ENCODE measurements around the gene RBM33.

Gene RBM33

DNA sequence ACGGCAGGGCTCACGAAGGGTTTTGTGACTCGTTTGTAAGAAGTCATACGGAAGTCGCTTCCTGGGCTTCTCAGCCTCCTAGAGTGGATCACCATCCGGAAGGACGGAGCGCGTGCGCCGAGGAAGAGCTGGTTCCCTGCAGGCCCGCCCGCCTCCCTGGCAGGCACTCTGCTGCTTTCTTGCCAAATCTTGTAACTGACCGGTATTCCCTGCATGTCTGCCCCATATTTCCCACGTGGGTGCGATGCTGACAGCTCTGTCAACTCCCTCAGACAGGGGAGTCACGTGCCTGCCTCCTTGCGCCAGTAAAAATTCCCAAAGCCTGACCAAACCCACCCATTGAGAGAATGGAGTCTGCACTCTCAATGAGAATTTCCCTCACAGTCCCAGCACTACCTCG lies 155.1 kb downstream of the RBM33 start:
- Histone ChIP-seq H3K9me3 (ENCODE audit: control insufficient read depth, insufficient read depth, low read depth, low read length) (no peaks in the 10 kb centered on the region), H3K4me3 (ENCODE audit: low read depth, low read length) (no peak overlapping the region), H3K36me3 (ENCODE audit: control insufficient read depth in 2 of 2, insufficient read depth in 1 of 2, low read length in 2 of 2) (no peaks in the 10 kb centered on the region), H3K27ac (ENCODE audit: extremely low read depth, low read depth, low read length) (no peak overlapping the region), H3K4me1 (ENCODE audit: control insufficient read depth, insufficient read depth, low read length) (peaks cover 3% of the 10 kb centered on the region; the same call in 1 of the 2 replicates)
- ChIA-PET CTCF (interaction anchor here (0.6 kb wide), 1 partner anchor 22 kb away, joined by 3 read pairs; no protein-coding TSS in a partner anchor), POLR2A (no interaction called here)
- TF ChIP-seq ZNF629 (tag by site-specific recombination; IDR thresholded peaks at IDR 0.05) (no peak), ZNF433 (tag by site-specific recombination; IDR thresholded peaks at IDR 0.05; ENCODE audit: low read depth) (no peak), ZNF610 (tag by site-specific recombination; IDR thresholded peaks at IDR 0.05; ENCODE audit: borderline replicate concordance) (no peak), ZNF133 (tag by site-specific recombination; IDR thresholded peaks at IDR 0.05) (no peak), YY2 (tag by site-specific recombination; IDR thresholded peaks at IDR 0.05) (no peak), WT1 (tag by site-specific recombination; IDR thresholded peaks at IDR 0.05) (no peak), ZNF843 (tag by site-specific recombination; IDR thresholded peaks at IDR 0.05) (no peak), ZNF560 (tag by site-specific recombination; IDR thresholded peaks at IDR 0.05; ENCODE audit: borderline replicate concordance) (no peak), ZNF792 (tag by site-specific recombination; IDR thresholded peaks at IDR 0.05) (no peak), ZNF529 (tag by site-specific recombination; IDR thresholded peaks at IDR 0.05; ENCODE audit: insufficient replicate concordance) (no peak), ZFHX2 (tag by site-specific recombination; conservative IDR thresholded peaks at IDR 0.05) (no peak), ZNF37A (tag by site-specific recombination; IDR thresholded peaks at IDR 0.05) (no peak), ZNF670 (tag by site-specific recombination; IDR thresholded peaks at IDR 0.05; ENCODE audit: low read depth) (no peak), ZBTB20 (tag by site-specific recombination; IDR thresholded peaks at IDR 0.05) (no peak)
- TF ChIP-seq, protein P1, sequence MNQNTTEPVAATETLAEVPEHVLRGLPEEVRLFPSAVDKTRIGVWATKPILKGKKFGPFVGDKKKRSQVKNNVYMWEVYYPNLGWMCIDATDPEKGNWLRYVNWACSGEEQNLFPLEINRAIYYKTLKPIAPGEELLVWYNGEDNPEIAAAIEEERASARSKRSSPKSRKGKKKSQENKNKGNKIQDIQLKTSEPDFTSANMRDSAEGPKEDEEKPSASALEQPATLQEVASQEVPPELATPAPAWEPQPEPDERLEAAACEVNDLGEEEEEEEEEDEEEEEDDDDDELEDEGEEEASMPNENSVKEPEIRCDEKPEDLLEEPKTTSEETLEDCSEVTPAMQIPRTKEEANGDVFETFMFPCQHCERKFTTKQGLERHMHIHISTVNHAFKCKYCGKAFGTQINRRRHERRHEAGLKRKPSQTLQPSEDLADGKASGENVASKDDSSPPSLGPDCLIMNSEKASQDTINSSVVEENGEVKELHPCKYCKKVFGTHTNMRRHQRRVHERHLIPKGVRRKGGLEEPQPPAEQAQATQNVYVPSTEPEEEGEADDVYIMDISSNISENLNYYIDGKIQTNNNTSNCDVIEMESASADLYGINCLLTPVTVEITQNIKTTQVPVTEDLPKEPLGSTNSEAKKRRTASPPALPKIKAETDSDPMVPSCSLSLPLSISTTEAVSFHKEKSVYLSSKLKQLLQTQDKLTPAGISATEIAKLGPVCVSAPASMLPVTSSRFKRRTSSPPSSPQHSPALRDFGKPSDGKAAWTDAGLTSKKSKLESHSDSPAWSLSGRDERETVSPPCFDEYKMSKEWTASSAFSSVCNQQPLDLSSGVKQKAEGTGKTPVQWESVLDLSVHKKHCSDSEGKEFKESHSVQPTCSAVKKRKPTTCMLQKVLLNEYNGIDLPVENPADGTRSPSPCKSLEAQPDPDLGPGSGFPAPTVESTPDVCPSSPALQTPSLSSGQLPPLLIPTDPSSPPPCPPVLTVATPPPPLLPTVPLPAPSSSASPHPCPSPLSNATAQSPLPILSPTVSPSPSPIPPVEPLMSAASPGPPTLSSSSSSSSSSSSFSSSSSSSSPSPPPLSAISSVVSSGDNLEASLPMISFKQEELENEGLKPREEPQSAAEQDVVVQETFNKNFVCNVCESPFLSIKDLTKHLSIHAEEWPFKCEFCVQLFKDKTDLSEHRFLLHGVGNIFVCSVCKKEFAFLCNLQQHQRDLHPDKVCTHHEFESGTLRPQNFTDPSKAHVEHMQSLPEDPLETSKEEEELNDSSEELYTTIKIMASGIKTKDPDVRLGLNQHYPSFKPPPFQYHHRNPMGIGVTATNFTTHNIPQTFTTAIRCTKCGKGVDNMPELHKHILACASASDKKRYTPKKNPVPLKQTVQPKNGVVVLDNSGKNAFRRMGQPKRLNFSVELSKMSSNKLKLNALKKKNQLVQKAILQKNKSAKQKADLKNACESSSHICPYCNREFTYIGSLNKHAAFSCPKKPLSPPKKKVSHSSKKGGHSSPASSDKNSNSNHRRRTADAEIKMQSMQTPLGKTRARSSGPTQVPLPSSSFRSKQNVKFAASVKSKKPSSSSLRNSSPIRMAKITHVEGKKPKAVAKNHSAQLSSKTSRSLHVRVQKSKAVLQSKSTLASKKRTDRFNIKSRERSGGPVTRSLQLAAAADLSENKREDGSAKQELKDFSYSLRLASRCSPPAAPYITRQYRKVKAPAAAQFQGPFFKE (tag by site-specific recombination; IDR thresholded peaks at IDR 0.05; ENCODE audit: borderline replicate concordance) = no peak
- TF ChIP-seq, protein P2, sequence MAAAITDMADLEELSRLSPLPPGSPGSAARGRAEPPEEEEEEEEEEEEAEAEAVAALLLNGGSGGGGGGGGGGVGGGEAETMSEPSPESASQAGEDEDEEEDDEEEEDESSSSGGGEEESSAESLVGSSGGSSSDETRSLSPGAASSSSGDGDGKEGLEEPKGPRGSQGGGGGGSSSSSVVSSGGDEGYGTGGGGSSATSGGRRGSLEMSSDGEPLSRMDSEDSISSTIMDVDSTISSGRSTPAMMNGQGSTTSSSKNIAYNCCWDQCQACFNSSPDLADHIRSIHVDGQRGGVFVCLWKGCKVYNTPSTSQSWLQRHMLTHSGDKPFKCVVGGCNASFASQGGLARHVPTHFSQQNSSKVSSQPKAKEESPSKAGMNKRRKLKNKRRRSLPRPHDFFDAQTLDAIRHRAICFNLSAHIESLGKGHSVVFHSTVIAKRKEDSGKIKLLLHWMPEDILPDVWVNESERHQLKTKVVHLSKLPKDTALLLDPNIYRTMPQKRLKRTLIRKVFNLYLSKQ (tag by site-specific recombination; IDR thresholded peaks at IDR 0.05; ENCODE audit: borderline replicate concordance) = no peak
- TF ChIP-seq, protein P3, sequence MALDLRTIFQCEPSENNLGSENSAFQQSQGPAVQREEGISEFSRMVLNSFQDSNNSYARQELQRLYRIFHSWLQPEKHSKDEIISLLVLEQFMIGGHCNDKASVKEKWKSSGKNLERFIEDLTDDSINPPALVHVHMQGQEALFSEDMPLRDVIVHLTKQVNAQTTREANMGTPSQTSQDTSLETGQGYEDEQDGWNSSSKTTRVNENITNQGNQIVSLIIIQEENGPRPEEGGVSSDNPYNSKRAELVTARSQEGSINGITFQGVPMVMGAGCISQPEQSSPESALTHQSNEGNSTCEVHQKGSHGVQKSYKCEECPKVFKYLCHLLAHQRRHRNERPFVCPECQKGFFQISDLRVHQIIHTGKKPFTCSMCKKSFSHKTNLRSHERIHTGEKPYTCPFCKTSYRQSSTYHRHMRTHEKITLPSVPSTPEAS (tag by site-specific recombination; IDR thresholded peaks at IDR 0.05) = no peak
- TF ChIP-seq, protein P4, sequence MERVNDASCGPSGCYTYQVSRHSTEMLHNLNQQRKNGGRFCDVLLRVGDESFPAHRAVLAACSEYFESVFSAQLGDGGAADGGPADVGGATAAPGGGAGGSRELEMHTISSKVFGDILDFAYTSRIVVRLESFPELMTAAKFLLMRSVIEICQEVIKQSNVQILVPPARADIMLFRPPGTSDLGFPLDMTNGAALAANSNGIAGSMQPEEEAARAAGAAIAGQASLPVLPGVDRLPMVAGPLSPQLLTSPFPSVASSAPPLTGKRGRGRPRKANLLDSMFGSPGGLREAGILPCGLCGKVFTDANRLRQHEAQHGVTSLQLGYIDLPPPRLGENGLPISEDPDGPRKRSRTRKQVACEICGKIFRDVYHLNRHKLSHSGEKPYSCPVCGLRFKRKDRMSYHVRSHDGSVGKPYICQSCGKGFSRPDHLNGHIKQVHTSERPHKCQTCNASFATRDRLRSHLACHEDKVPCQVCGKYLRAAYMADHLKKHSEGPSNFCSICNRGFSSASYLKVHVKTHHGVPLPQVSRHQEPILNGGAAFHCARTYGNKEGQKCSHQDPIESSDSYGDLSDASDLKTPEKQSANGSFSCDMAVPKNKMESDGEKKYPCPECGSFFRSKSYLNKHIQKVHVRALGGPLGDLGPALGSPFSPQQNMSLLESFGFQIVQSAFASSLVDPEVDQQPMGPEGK (tag by site-specific recombination; IDR thresholded peaks at IDR 0.05) = no peak
- TF ChIP-seq, protein P5, sequence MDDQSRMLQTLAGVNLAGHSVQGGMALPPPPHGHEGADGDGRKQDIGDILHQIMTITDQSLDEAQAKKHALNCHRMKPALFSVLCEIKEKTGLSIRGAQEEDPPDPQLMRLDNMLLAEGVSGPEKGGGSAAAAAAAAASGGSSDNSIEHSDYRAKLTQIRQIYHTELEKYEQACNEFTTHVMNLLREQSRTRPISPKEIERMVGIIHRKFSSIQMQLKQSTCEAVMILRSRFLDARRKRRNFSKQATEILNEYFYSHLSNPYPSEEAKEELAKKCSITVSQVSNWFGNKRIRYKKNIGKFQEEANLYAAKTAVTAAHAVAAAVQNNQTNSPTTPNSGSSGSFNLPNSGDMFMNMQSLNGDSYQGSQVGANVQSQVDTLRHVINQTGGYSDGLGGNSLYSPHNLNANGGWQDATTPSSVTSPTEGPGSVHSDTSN (CRISPR knock-in tag; IDR thresholded peaks at IDR 0.05) = no peak
